BLaER1 (cell line): ENCODE data around the gene COL5A3.
"Not testable (repeated sequence)": the region's sequence is repeated elsewhere in the genome, so short reads cannot be mapped to it uniquely, and the experiment has no call there.

Experiments used
- H3K27ac ChIP-seq: shearing (Covaris generic); formaldehyde crosslinking; 2 replicates; pipeline ENCODE4 v1.8.1; 2022
- H3K27me3 ChIP-seq: shearing (Covaris generic); formaldehyde crosslinking; 2 replicates; pipeline ENCODE4 v1.8.1; 2022
- H3K36me3 ChIP-seq: shearing (Covaris generic); formaldehyde crosslinking; 2 replicates; pipeline ENCODE4 v1.8.1; 2022
- H3K4me1 ChIP-seq: shearing (Covaris generic); formaldehyde crosslinking; 2 replicates; pipeline ENCODE4 v1.8.1; 2022
- H3K4me2 ChIP-seq: shearing (Covaris generic); formaldehyde crosslinking; 2 replicates; pipeline ENCODE4 v1.8.1; 2022
- H3K4me3 ChIP-seq: shearing (Covaris generic); formaldehyde crosslinking; 2 replicates; pipeline ENCODE4 v1.8.1; 2022
- H3K9ac ChIP-seq: shearing (Covaris generic); formaldehyde crosslinking; 2 replicates; pipeline ENCODE4 v1.8.1; 2022
- H3K9me3 ChIP-seq: shearing (Covaris generic); formaldehyde crosslinking; 2 replicates; pipeline ENCODE4 v1.8.1; 2022
- H4K20me1 ChIP-seq: shearing (Covaris generic); formaldehyde crosslinking; 2 replicates; pipeline ENCODE4 v1.8.1; 2022
- Cebpa-rat ChIP-seq: shearing (Covaris generic); IDR thresholded peaks from 2 replicates; pipeline ENCODE4 v1.8.1; 2022

The COL5A3 gene

GRCh38 chr19:9931629-9932028, 78.7 kb downstream of the COL5A3 start:
- Histone ChIP-seq H3K4me2 (no peak overlapping the region), H3K27ac (no peak overlapping the region), H3K4me1 (peaks cover 22% of the 10 kb centered on the region), H3K4me3 (no peak overlapping the region), H3K36me3 (no peaks in the 10 kb centered on the region), H3K9ac (no peak overlapping the region), H4K20me1 (no peaks in the 10 kb centered on the region), H3K9me3 (no peaks in the 10 kb centered on the region), H3K27me3 (peaks cover 22% of the 10 kb centered on the region)
- TF ChIP-seq Cebpa-rat = no peak

- H3K9ac ChIP-seq = no peak overlapping the region
- H3K27me3 ChIP-seq = no peaks in the 10 kb centered on the region
- H3K9me3 ChIP-seq = peaks cover 15% of the 10 kb centered on the region
- H3K4me3 ChIP-seq = no peak overlapping the region
- peaks cover 7% of the 10 kb centered on the region; the same call in 1 of the 2 replicates for H3K4me1 ChIP-seq
- no peaks in the 10 kb centered on the region for H4K20me1 ChIP-seq
- H3K27ac ChIP-seq = no peak overlapping the region
- no peak for TF ChIP-seq Cebpa-rat
- no peak overlapping the region for H3K4me2 ChIP-seq
- no peaks in the 10 kb centered on the region for H3K36me3 ChIP-seq
Measured at GRCh38 chr19:9923440-9923839, 86.9 kb downstream of the COL5A3 start.

GRCh38 chr19:9922782-9923379, 87.4 kb downstream of the COL5A3 start:
- not testable (repeated sequence) for H3K4me2 ChIP-seq, H3K27me3 ChIP-seq, H4K20me1 ChIP-seq, H3K4me3 ChIP-seq, H3K36me3 ChIP-seq, H3K9ac ChIP-seq, H3K4me1 ChIP-seq, H3K27ac ChIP-seq
- peaks cover 15% of the 10 kb centered on the region for H3K9me3 ChIP-seq

GRCh38 chr19:9917321-9917720, 93.0 kb downstream of the COL5A3 start:
- TF ChIP-seq Cebpa-rat = no peak
- no peak overlapping the region for H3K4me2 ChIP-seq
- peaks cover 27% of the 10 kb centered on the region for H3K27me3 ChIP-seq
- peaks cover 1% of the 10 kb centered on the region; the same call in 1 of the 2 replicates for H3K9me3 ChIP-seq
- no peak overlapping the region for H3K4me3 ChIP-seq
- no peaks in the 10 kb centered on the region for H3K36me3 ChIP-seq
- no peak overlapping the region for H3K9ac ChIP-seq
- 0 out of 2 replicates have a peak, but pooled peaks cover 7% of the 10 kb centered on the region for H3K4me1 ChIP-seq
- H3K27ac ChIP-seq = no peak overlapping the region
- H4K20me1 ChIP-seq = peaks cover 16% of the 10 kb centered on the region

GRCh38 chr19:9916719-9917118, 93.6 kb downstream of the COL5A3 start:
- peaks cover 22% of the 10 kb centered on the region for H4K20me1 ChIP-seq
- TF ChIP-seq Cebpa-rat = no peak
- no peak overlapping the region for H3K4me3 ChIP-seq
- H3K36me3 ChIP-seq = no peaks in the 10 kb centered on the region
- 0 out of 2 replicates have a peak, but pooled peaks cover 7% of the 10 kb centered on the region for H3K4me1 ChIP-seq
- no peak overlapping the region for H3K4me2 ChIP-seq
- no peak overlapping the region for H3K27ac ChIP-seq
- H3K27me3 ChIP-seq = peaks cover 33% of the 10 kb centered on the region
- H3K9me3 ChIP-seq = no peaks in the 10 kb centered on the region; the same call in 1 of the 2 replicates
- no peak overlapping the region for H3K9ac ChIP-seq

- H3K27ac ChIP-seq = no peak overlapping the region
- peak overlapping the region; percentile 78 for H3K4me2 ChIP-seq
Measured at GRCh38 chr19:9914315-9915207, 95.7 kb downstream of the COL5A3 start.

GRCh38 chr19:9914001-9914314, 96.3 kb downstream of the COL5A3 start:
- peaks cover 30% of the 10 kb centered on the region for H4K20me1 ChIP-seq
- no peak overlapping the region for H3K27ac ChIP-seq
- peak overlapping the region; percentile 78 for H3K4me2 ChIP-seq
- no peak overlapping the region for H3K9ac ChIP-seq
- no peaks in the 10 kb centered on the region; the same call in 1 of the 2 replicates for H3K9me3 ChIP-seq
- H3K4me1 ChIP-seq = 0 out of 2 replicates have a peak, but pooled peaks cover 7% of the 10 kb centered on the region
- H3K4me3 ChIP-seq = peak overlapping the region; percentile 63
- no peak for TF ChIP-seq Cebpa-rat
- peaks cover 57% of the 10 kb centered on the region for H3K27me3 ChIP-seq
- H3K36me3 ChIP-seq = no peaks in the 10 kb centered on the region

More at GRCh38 chr19:9914315-9915207, 95.7 kb downstream of the COL5A3 start:
- Histone ChIP-seq H3K9me3 (no peaks in the 10 kb centered on the region; the same call in 1 of the 2 replicates), H4K20me1 (peaks cover 30% of the 10 kb centered on the region), H3K4me3 (peak overlapping the region; percentile 63), H3K36me3 (no peaks in the 10 kb centered on the region), H3K4me1 (0 out of 2 replicates have a peak, but pooled peaks cover 7% of the 10 kb centered on the region), H3K9ac (no peak overlapping the region), H3K27me3 (peaks cover 51% of the 10 kb centered on the region)
- TF ChIP-seq Cebpa-rat = no peak

- Histone ChIP-seq H3K9ac (no peak overlapping the region), H3K27me3 (peaks cover 57% of the 10 kb centered on the region), H3K36me3 (no peaks in the 10 kb centered on the region), H3K4me1 (0 out of 2 replicates have a peak, but pooled peaks cover 7% of the 10 kb centered on the region), H3K4me3 (no peak overlapping the region), H3K4me2 (no peak overlapping the region), H3K9me3 (no peaks in the 10 kb centered on the region; the same call in 1 of the 2 replicates), H4K20me1 (peaks cover 30% of the 10 kb centered on the region), H3K27ac (no peak overlapping the region)
- TF ChIP-seq Cebpa-rat = no peak
Measured at GRCh38 chr19:9913237-9914000, 96.9 kb downstream of the COL5A3 start.

- Histone ChIP-seq H3K4me2 (no peak overlapping the region), H3K9me3 (no peaks in the 10 kb centered on the region; the same call in 1 of the 2 replicates), H3K36me3 (no peaks in the 10 kb centered on the region), H3K4me3 (no peak overlapping the region), H4K20me1 (peaks cover 30% of the 10 kb centered on the region), H3K9ac (no peak overlapping the region), H3K27ac (no peak overlapping the region), H3K27me3 (peaks cover 57% of the 10 kb centered on the region), H3K4me1 (0 out of 2 replicates have a peak, but pooled peaks cover 7% of the 10 kb centered on the region)
- no peak for TF ChIP-seq Cebpa-rat
Measured at GRCh38 chr19:9912551-9913236, 97.6 kb downstream of the COL5A3 start.
